Measurements from ENCODE around the gene FARS2. TPM values are rescaled to one million over a fixed set of nuclear protein-coding genes. Genes with fewer than 3 reads are reported as not detected.
"Not testable (repeated sequence)": the region's sequence is repeated elsewhere in the genome, so short reads cannot be mapped to it uniquely, and the experiment has no call there.

FARS2 gene
- total RNA-seq, 2 experiments from 2014 or later = 13.8 to 14.3 TPM

DNA sequence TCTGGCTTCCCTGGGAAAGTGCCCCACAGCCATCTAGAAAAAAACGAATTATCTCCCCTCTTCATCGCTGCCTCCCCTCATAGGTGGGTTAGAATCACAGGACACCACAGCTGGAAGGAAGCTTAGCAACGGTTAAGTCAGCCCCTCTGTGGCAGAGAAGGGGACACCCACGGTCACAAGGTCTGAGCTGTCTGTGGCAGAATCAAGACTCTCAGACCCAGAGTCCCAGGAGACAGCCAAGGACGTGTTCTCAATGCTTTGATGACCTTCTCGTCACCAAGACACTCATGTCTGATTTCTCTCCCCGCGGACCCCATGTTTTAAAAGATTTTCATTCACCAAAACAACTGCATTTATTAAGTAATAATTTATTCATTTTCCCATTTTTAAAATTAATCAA is 523.9 kb downstream of the FARS2 start:
- Histone ChIP-seq H3K4me2 (ENCODE audit: low read length) (no peak overlapping the region), H3K4me1 (ENCODE audit: insufficient read depth, low read length, poor library complexity, severe bottlenecking) (no peaks in the 10 kb centered on the region), H3K9me3 (ENCODE audit: low read length) (no peaks in the 10 kb centered on the region), H3K9me2 (ENCODE audit: insufficient read depth, low read length) (no peaks in the 10 kb centered on the region), H3K27ac (ENCODE audit: low read depth, low read length, poor library complexity, severe bottlenecking) (no peak overlapping the region), H2AFZ (ENCODE audit: low read length) (no peak overlapping the region), H4K20me1 (ENCODE audit: insufficient read depth, low read length) (no peaks in the 10 kb centered on the region), H3K79me2 (ENCODE audit: insufficient read depth, low read depth, low read length) (no peaks in the 10 kb centered on the region), H3K4me3 (ENCODE audit: low read depth, low read length, poor library complexity, severe bottlenecking) (no peak overlapping the region), H3K36me3 (ENCODE audit: insufficient read depth, low read length) (no peaks in the 10 kb centered on the region)
- DNase-seq (ENCODE audit: low spot score) = no peak
- TF ChIP-seq EZH2phosphoT487 (IDR thresholded peaks at IDR 0.05; ENCODE audit: borderline replicate concordance, low read depth, low read length) = no peak
- TF ChIP-seq, protein P1, sequence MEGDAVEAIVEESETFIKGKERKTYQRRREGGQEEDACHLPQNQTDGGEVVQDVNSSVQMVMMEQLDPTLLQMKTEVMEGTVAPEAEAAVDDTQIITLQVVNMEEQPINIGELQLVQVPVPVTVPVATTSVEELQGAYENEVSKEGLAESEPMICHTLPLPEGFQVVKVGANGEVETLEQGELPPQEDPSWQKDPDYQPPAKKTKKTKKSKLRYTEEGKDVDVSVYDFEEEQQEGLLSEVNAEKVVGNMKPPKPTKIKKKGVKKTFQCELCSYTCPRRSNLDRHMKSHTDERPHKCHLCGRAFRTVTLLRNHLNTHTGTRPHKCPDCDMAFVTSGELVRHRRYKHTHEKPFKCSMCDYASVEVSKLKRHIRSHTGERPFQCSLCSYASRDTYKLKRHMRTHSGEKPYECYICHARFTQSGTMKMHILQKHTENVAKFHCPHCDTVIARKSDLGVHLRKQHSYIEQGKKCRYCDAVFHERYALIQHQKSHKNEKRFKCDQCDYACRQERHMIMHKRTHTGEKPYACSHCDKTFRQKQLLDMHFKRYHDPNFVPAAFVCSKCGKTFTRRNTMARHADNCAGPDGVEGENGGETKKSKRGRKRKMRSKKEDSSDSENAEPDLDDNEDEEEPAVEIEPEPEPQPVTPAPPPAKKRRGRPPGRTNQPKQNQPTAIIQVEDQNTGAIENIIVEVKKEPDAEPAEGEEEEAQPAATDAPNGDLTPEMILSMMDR (conservative IDR thresholded peaks at IDR 0.05; ENCODE audit: low read length) = no peak
- CTCF ChIA-PET (ENCODE audit: unreplicated experiment) = interaction anchor here (0.7 kb wide), 1 partner anchor 270 kb away, joined by 3 read pairs; no protein-coding TSS in a partner anchor
- intact Hi-C loops (cut with micrococcal nuclease; ENCODE audit: unreplicated experiment) = no loop called here
- POLR2A ChIA-PET = no interaction called here
- no TSS peak for BruUV-seq (replicated peaks)

DNA sequence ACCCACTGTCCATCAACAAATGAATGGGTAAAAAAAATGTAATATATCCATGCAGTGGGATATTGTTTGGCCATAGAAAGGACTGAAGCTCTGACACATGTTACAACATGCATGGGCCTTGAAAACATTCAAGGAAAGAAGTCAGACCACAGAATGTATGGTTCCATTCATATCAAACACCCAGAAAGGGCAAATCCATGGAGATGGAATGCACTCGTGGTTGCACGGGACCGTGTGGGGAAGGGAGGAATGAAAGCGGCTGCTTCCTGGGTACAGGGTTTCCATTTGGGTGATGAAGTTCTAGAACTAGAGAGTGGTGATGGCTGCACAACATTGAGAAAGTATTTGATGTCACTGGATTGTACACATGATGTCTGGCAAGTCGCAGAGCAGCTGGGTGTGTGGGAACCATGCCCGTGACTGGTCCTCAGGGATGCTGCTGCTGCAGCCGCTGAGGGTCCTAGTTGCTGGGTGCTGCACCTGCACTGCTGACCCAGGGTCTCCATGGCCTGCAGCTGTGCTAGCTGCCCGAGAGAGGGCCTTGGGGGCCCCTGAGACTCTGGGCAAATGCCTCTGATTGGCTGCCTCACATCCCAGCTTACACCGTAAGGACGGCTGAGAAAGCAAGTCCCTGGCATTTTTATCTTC is 525.1 kb downstream of the FARS2 start:
- Histone ChIP-seq H3K4me1 (ENCODE audit: insufficient read depth, low read length, poor library complexity, severe bottlenecking) (no peaks in the 10 kb centered on the region), H3K9me3 (ENCODE audit: low read length) (no peaks in the 10 kb centered on the region), H3K79me2 (ENCODE audit: insufficient read depth, low read depth, low read length) (no peaks in the 10 kb centered on the region), H3K27ac (ENCODE audit: low read depth, low read length, poor library complexity, severe bottlenecking) (no peak overlapping the region), H3K4me3 (ENCODE audit: low read depth, low read length, poor library complexity, severe bottlenecking) (no peak overlapping the region), H3K4me2 (ENCODE audit: low read length) (no peak overlapping the region; the same call in 1 of the 2 replicates), H3K9me2 (ENCODE audit: insufficient read depth, low read length) (no peaks in the 10 kb centered on the region), H4K20me1 (ENCODE audit: insufficient read depth, low read length) (no peaks in the 10 kb centered on the region), H3K36me3 (ENCODE audit: insufficient read depth, low read length) (no peaks in the 10 kb centered on the region), H2AFZ (ENCODE audit: low read length) (no peak overlapping the region)
- intact Hi-C loops (cut with micrococcal nuclease; ENCODE audit: unreplicated experiment) = no loop called here
- ChIA-PET CTCF (ENCODE audit: unreplicated experiment) (no interaction called here), POLR2A (no interaction called here)
- no peak for DNase-seq (ENCODE audit: low spot score)
- no TSS peak for BruUV-seq (replicated peaks)
- TF ChIP-seq EZH2phosphoT487 (IDR thresholded peaks at IDR 0.05; ENCODE audit: borderline replicate concordance, low read depth, low read length) = no peak
- TF ChIP-seq, protein P1 (conservative IDR thresholded peaks at IDR 0.05; ENCODE audit: low read length) = no peak

DNA sequence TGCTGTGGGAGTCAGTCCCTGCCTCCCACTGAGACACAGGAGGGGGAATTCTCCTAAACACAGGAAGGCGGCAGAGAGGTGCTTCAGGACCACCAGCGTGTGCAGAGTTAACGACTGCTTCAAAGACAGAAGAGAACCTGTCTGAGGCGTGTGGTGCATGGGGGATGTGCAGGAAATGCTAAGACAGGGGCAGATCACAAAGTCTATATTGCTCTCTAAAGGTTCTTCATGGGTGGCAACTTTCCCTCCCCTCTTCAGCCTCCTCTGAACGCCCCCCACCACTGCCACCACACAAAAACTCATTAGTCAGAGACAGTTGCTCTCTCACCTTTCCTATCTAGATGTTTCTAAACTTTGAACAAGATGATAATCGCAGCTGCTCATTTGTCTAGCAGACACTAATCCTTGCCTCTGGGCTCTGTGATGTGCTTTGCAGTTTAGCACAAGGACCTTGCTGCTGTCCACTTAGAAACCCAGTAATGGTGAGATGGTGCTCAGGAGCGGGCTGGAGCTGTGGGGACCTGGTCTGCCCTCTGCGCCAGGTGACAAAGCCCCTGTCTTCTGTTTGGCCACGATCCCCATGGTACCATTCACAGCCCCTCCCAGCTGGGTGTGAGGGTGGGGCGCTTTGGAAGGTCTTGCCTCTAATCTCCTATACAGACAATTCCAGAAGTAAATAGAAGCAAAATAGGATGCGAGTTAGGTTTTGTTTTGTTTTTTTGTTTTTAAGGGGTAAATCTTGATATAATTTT is 525.8 kb downstream of the FARS2 start:
- no TSS peak for BruUV-seq (replicated peaks)
- DNase-seq (ENCODE audit: low spot score) = no peak

DNA sequence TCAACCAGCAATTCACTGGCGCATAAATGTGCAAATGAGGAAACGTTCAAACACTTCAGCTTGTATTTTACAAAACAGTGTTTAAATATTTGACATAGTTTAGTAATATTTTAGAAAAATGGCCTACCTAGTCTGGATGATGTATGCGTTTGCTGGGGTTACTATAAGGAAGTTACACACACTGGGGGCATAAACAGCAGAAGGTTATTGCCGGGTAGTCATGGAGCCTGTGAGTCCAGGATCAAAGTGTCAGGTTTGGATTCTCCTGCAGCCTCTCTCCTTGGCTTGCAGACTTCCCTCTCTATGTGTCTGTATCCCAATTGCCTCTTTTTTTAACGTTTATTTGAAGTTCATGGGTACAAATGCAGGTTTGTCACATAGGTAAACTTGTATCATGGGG is 528.1 kb downstream of the FARS2 start:
- POLR2A ChIA-PET; H3K27ac ChIP-seq (ENCODE audit: low read depth, low read length, poor library complexity, severe bottlenecking); H3K36me3 ChIP-seq (ENCODE audit: insufficient read depth, low read length); CTCF ChIA-PET (ENCODE audit: unreplicated experiment); DNase-seq (ENCODE audit: low spot score); H3K9me3 ChIP-seq (ENCODE audit: low read length); H3K4me3 ChIP-seq (ENCODE audit: low read depth, low read length, poor library complexity, severe bottlenecking); intact Hi-C loops (cut with micrococcal nuclease; ENCODE audit: unreplicated experiment); H3K4me1 ChIP-seq (ENCODE audit: insufficient read depth, low read length, poor library complexity, severe bottlenecking); H4K20me1 ChIP-seq (ENCODE audit: insufficient read depth, low read length); H3K9me2 ChIP-seq (ENCODE audit: insufficient read depth, low read length); H3K4me2 ChIP-seq (ENCODE audit: low read length); BruUV-seq (replicated peaks); H3K79me2 ChIP-seq (ENCODE audit: insufficient read depth, low read depth, low read length); H2AFZ ChIP-seq (ENCODE audit: low read length): not testable (repeated sequence)

More for the DNA sequence above, 525.8 kb downstream of the FARS2 start:
- intact Hi-C loops (cut with micrococcal nuclease; ENCODE audit: unreplicated experiment) = no loop called here
- Histone ChIP-seq H3K36me3 (ENCODE audit: insufficient read depth, low read length) (no peaks in the 10 kb centered on the region), H3K27ac (ENCODE audit: low read depth, low read length, poor library complexity, severe bottlenecking) (no peak overlapping the region), H3K4me2 (ENCODE audit: low read length) (no peak overlapping the region; the same call in 1 of the 2 replicates), H3K4me3 (ENCODE audit: low read depth, low read length, poor library complexity, severe bottlenecking) (no peak overlapping the region), H3K9me2 (ENCODE audit: insufficient read depth, low read length) (no peaks in the 10 kb centered on the region), H3K9me3 (ENCODE audit: low read length) (no peaks in the 10 kb centered on the region), H3K79me2 (ENCODE audit: insufficient read depth, low read depth, low read length) (no peaks in the 10 kb centered on the region), H2AFZ (ENCODE audit: low read length) (no peak overlapping the region), H3K4me1 (ENCODE audit: insufficient read depth, low read length, poor library complexity, severe bottlenecking) (no peaks in the 10 kb centered on the region), H4K20me1 (ENCODE audit: insufficient read depth, low read length) (no peaks in the 10 kb centered on the region)
- POLR2A ChIA-PET = no interaction called here
- CTCF ChIA-PET (ENCODE audit: unreplicated experiment) = no interaction called here
- TF ChIP-seq, protein P1 (conservative IDR thresholded peaks at IDR 0.05; ENCODE audit: low read length) = no peak
- TF ChIP-seq EZH2phosphoT487 (IDR thresholded peaks at IDR 0.05; ENCODE audit: borderline replicate concordance, low read depth, low read length) = no peak
